HFF-Myc (cell line): Measurements from ENCODE around the gene ZCCHC9.
"Not testable (repeated sequence)": the region's sequence is repeated elsewhere in the genome, so short reads cannot be mapped to it uniquely, and the experiment has no call there.

Source experiments
- DNase-seq: peaks from one replicate; pipeline ENCODE4 v3.0.0-alpha.2; 2011; ENCODE audit warnings: low read depth; ENCODE audit errors: extremely low read depth
- H3K4me3 ChIP-seq: replicated peaks from 2 replicates; pipeline ENCODE4 v1.5.1; 2011; ENCODE audit warnings: low read depth, mild to moderate bottlenecking, control low read depth, low read length
- CTCF ChIP-seq: IDR thresholded peaks from 2 replicates; pipeline ENCODE4 v1.5.1; 2012; ENCODE audit warnings: mild to moderate bottlenecking, low read depth, low read length, control low read depth; ENCODE audit errors: missing control alignments

Gene ZCCHC9

DNA sequence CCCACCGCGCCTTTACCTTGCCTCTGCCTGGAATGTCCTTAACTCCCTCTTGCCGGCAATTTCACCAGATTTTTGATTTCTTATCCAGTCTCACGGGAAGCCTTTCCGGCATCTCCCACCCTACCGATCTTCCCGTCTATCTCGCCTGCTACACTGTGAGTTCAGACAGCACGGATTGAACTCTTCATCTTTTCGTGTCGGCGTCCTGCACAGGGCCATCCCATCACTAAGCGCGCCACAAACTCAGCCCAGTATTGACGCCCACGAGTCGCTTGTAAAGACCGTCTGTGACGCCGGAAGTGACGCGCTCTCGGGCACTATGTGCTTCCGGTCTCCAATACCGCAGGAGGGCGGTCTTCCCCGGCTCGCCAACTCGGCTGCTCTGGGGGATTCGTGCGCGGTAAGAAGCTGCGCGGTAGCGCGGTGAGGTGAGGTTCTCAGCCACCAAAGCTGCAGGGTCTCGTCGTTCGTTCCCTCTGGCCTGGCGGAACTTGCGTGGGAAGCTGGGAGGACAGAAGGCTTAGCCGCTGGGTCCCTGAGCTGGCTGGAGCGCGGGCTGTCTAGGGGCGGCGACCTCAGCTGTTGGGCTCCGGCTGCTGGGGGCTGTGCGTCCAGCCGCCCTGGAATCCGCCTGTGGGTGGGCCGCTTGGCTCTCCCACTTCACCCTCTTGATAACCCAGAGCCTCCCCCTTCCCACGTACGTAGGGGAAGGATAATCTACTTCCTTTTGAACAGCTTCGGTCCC lies at the start of gene ZCCHC9:
Gene ZCCHC9, plus strand, starts transcription at position 317 of the 745 bp plus-strand sequence. CDS start 3,171 bp downstream, outside the sequence.
- DNase-seq = peak; percentile 87

DNA sequence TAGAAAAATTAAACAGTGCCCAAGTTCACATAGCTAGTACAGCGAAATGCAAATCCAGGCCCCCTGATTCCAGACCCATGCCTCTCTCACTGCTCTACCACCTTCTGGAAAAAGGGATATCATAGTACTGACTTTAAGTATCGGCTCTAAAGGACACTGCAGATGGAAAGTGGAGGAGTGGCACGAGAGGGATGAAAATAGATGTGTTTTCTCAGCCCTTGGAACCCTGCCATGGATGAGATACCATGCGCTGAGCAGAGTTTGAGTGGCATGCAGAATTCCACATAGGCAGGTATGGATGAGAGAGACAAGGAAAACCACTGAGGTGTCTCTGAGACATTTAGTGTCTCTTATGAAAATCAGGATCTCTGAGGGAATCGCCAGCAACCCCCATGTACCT lies 49.5 kb upstream of the ZCCHC9 start:
- no peak for DNase-seq
- H3K4me3 ChIP-seq = no peak overlapping the region
- no peak for TF ChIP-seq CTCF

More for the DNA sequence above, at the start of gene ZCCHC9:
- peak within 1 kb of the TSS; percentile 92 for H3K4me3 ChIP-seq
- TF ChIP-seq CTCF = peak; percentile 16

DNA sequence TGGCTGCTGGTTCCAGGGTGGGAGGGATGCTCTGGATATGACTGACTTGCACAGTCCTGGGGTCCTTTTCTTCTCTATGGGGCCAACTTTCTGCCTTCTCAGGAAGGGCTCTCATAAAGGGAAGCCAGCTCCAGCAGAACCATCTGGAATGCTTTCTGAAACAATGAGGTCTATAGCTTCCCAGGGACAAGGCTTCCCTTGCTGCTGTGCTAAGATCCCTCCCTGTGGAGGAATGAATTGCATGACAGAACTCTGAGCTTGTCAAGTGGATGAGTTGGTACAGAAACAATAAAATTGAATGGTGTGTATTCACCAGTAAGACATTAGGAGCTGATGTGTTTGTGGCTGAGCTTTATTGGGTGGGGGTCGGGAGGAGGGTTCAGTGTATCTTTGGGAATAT lies 48.5 kb upstream of the ZCCHC9 start:
- DNase-seq = no peak
- TF ChIP-seq CTCF = no peak
- H3K4me3 ChIP-seq = no peak overlapping the region

- no peak for TF ChIP-seq CTCF
- no peak for DNase-seq
- no peak overlapping the region for H3K4me3 ChIP-seq
Observed at GRCh38 chr5:81253875-81254274, 47.5 kb upstream of the ZCCHC9 start.

GRCh38 chr5:81254886-81255559 lies 46.4 kb upstream of the ZCCHC9 start:
- no peak overlapping the region for H3K4me3 ChIP-seq
- no peak for DNase-seq
- TF ChIP-seq CTCF = no peak

GRCh38 chr5:81256766-81257165 lies 44.6 kb upstream of the ZCCHC9 start:
- H3K4me3 ChIP-seq = no peak overlapping the region
- DNase-seq = no peak
- TF ChIP-seq CTCF = no peak

DNA sequence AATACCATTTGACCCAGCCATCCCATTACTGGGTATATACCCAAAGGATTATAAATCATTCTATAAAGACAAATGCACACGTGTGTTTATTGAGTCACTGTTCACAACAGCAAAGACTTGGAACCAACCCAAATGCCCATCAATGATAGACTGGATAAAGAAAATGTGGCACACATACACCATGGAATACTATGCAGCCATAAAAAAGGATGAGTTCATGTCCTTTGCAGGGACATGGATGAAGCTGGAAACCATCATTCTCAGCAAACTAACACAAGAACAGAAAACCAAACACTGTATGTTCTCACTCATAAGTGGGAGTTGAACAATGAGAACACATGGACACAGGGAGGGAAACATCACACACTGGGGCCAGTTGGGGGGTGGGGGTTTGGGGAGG lies 38.6 kb upstream of the ZCCHC9 start:
- not testable (repeated sequence) for H3K4me3 ChIP-seq, DNase-seq
